Activated CD8-positive, alpha-beta memory T cell treated with anti-CD3 and anti-CD28 coated beads, Interleukin-2, amount 50 U/mL, for 48 hours (primary cell): ENCODE measurements around the gene CSRP1.
"Not testable (repeated sequence)": the region's sequence is repeated elsewhere in the genome, so short reads cannot be mapped to it uniquely, and the experiment has no call there.

ENCODE experiments used
- DNase-seq: peaks from one replicate; pipeline ENCODE4 v3.0.0-alpha.2; 2020

The CSRP1 gene

GRCh38 chr1:201473296-201473695, 33.6 kb downstream of the CSRP1 start:
- no peak for DNase-seq

GRCh38 chr1:201472321-201472720, 34.6 kb downstream of the CSRP1 start:
- not testable (repeated sequence) for DNase-seq

DNA sequence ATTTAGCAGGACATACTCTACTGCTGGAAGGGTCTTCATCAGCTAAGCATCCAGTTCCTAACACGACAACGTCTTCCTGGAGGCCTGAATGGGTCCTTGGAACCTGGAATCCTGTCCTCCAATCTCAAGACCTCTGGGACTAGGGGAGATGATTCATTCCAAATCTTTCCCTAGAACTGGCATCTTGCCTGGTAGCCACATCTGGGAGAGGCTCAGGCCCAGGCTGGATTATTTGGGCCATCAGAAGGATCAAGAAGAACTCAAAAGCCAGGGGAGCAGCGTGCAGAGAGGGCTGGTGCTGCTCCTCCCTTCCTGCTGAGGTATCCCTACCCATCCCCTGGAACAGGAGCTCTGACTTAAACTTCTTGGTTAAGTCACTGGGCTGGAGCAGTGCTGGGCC, 35.2 kb downstream of the CSRP1 start:
- DNase-seq, result no peak

- DNase-seq, result no peak
These were observed 36.3 kb downstream of the CSRP1 start for GRCh38 chr1:201470581-201470980.

DNA sequence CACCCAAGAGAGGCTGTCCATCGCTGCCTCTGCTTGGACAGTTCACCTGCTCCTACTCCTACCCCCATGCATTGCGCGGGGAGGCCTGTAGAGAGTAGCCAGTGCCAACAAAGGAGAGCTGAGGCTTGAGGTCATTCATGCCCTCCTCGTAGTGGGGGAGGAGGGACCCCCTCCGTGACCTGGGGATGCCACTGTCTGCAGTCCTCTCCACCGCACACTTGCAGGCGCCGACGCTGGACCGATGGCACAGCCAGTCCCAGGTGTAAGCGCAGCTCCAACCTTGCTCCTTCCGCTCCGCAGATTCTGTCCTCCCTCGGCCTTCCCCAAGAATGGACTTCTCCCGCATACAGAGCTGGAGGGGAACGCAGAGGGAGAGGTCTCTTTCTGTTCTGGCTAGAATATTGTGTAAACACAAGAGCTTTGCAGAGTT, 37.3 kb downstream of the CSRP1 start:
- no peak for DNase-seq

DNA sequence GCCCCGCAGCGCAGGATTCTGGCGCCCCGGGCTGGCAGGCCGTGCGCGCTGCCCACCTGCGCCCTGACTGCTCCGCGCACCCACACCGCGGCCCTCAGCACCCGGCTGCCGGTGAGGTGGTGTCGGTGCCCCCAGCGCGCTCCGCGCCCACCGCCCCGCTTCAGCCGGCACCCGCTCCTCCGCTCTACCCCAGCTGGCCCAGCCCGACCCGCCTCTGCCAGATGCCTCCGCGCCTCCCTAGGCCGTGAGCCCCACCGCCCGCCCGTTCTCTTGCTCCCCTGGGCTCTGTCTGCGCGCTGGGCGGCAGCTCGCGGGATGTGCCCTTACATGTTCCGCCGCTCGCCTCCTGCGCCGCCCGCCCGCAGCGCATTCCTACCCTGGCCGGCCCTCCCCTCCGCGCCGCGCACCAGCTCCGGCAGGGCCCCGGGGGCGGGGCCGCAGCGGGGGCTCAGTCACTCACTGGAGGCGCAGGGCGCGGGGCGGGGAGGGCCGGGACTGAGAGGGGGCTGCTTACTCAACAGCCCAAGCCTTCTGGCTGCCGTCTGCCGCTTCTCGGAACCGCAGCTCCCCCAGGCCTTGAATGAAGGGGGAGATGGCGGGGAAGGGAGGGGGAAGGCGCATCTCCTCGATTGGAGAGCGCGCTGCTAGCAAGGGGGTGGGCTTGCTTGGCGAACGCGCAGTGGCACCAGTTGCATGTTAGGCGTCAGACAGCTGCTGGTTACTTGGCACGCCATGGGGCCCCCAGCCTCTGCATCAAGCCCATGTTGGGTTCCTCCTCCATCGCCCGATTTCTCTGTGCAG, 37.9 kb downstream of the CSRP1 start, which contains the start of gene PHLDA3:
Gene PHLDA3, minus strand, starts transcription at position 345 of the 801 bp plus-strand sequence. CDS start 402 bp downstream, outside the sequence.
- peak; percentile 63 for DNase-seq

DNA sequence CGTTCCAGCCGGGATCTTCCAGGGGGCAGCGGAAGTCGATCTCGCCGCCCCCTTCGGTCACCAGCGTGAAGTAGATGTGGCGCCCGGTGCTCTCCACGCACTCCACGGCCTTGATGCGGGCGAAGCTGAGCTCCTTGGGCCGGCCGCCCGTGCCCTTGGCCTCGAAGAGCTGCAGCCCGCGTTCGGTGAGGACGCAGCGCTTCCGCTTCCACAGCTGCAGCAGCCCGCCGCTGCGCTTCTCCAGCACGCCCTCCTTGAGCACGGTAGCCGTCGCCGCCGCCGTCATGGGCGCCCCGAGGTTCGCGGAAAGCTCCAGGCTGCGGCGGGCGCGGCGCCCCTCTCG, 38.5 kb downstream of the CSRP1 start:
- peak; percentile 56 for DNase-seq

DNA sequence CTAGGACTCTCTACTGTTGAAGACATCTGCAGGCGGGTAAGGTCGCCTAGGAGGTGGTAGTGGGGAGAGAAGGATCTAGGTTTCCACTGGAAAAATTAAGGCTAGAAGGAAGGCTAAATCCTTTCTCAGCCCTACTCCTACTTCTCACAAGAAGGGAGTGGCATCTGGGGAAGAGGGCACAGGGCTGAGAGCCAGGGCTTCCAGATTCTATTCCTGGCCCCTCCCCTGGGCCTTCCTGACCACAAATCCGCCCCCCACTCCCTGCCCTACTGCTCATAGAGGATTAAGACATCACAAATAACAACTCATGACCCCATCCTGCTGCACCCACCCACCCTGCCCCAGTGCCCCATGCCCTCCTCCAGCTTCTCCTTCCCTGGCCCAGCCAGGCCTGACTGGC, 40.4 kb downstream of the CSRP1 start:
- no peak for DNase-seq

DNA sequence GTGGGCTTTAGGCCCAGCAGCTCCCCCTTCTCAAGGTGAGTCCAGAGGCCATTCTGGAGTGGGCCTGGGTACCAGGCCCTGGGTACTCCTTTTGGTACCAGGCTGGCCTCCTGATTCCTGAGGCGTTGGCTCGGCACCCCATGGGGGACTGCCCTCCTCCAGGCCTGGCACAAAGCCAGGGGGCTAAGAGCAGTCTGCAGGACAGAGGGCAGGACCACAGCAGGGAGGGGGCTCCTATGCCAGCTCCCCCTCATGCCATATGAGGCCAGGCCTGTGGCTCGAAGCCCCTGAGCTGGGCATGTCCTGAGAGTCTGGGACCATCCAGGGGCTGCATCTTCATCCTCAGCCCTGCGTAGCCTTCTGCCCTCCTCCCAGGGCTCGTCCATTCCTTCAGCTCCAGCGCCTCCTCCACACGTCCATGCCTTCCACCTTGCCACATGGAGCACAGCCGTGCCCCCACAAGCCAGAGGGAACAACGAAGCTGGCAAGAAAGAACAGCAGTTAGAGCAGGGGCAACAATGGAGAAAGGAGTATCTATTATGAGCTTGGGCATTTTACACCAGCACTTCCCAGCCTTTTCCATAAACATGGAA, 41.1 kb downstream of the CSRP1 start:
- DNase-seq, result no peak

GRCh38 chr1:201463071-201463552, 43.8 kb downstream of the CSRP1 start:
- DNase-seq, result no peak

DNA sequence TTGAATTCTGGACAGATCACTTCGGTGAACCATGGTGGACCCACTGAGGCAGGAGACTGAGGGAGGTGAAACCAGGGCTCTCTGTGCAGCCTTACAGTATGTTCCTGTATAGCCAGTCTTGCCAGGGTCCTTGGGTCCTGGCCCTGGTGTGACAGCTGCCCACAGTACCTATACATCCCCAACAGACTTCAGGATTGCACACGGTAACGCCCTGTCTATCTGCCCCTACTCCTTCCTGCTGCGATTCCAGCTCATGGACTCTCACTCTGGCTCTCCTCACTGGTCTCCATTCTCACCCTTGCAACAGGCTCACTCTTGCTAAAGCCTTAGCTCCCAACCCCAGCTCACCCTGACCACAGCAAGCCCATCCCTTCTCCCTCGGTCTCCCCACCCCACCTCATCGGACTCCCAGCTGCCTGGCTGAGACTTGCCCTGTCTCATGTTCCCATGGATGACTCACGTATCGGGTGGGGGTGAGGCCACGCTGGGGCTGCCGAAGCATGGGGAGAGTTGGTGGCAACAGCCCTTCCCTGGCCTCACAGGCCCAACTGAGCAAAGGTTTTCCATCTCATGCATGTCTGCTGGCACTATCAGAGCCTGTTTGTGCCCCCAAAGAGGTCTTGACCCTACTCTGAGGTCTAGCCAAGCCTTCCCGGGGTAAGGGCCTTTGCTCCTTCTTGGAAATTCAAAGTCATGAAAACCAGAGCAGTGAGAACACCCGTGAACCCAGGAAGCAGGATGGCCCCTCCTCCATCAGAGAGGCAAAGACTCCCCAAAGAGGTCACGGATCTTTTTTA, 45.1 kb downstream of the CSRP1 start:
- no peak for DNase-seq

DNA sequence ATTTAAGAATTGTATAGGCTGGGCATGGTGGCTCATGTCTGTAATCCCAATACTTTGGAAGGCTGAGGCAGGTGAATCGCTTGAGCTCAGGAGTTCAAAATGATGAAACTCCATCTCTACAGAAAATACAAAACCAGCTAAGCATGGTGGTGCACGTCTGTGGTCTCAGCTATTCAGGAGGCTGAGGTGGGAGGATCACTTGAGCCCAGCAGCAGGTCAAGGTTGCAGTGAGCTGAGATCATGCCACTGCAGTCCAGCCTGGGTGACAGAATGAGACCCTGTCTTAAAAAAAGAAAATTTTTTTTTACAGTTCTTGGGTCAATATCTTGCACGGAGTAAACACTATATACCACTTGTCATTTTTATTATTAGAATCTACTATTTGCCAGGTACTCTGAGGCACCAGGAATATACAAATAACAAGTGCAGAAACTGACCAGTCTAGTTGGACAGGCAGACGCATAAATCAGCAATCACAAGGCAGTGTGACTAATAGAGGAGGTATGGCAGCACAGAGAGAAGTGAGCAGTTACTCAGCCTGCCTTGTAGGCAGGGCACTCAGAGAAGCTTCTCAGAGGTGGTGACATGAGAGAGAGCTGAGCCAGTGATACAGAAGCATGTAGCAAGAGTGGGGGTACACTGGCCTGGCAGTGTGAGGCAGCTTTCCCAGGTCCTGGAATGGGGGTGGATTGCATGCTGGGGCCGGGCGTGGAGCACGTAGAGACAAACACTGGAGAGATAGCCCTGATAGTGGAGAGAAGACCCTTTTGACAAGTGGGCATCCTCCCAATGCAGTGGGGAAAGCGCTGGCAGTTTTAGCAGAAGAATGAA, 45.9 kb downstream of the CSRP1 start:
- DNase-seq, result no peak

DNA sequence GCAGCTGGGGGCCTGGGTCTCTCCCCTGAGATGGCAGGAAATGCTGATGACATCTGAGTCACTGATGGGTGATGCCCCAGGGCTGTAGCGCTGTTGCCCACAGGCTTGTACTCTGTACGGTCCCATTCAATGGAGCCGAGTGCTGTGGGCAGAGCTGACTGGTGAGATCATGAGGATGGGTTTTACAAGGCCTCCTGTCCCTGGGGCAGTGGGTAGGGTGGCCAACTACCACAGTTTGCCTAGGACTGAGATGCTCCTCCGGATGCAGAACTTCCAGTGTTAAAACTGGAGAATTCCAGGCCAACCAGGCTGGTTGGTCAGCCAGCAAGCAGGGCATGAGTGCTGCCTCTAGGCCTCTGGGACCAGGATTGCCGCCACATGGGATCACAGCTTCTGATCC, 47.1 kb downstream of the CSRP1 start:
- DNase-seq, result no peak

GRCh38 chr1:201459052-201459451, 47.9 kb downstream of the CSRP1 start:
- no peak for DNase-seq

GRCh38 chr1:201457508-201457960, 49.4 kb downstream of the CSRP1 start:
- no peak for DNase-seq

DNA sequence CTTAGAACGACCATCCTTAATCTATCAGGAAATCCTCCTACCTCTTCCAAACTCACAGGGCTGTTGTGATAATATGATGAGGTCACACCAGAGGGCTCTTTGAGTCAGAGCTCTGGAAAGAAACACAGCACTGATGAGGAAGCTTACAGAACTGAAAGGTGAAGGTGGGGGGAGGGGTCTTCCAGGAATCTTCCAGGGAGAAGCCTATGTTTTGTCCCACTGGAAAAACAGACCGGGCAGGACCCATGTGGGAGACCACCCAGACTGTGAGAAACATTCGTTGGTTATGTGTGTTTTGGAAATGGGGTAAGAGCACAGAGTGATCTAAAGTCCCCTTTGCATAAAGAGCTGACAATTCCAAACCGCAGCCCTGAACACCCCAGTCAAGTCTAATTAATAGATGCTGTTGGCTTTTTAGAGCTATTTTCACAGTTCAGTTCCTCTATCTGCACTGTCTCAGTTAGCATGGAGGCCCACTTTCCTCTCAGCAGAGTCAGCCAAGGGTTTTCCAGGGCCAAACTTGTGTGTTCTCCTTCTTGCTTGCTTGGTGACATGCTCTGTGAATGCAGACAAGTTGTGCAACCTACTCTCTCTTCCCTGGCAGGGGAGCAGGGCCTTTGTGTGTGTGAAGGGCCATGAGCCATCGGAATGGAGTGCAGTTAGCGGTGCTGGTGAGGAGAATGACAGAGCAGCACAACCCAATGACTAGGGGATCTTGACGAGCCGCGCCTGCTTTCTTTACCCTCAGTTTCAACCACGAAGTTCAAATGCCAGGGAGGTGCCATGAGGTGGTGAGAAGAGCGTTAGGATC, 50.2 kb downstream of the CSRP1 start:
- no peak for DNase-seq

DNA sequence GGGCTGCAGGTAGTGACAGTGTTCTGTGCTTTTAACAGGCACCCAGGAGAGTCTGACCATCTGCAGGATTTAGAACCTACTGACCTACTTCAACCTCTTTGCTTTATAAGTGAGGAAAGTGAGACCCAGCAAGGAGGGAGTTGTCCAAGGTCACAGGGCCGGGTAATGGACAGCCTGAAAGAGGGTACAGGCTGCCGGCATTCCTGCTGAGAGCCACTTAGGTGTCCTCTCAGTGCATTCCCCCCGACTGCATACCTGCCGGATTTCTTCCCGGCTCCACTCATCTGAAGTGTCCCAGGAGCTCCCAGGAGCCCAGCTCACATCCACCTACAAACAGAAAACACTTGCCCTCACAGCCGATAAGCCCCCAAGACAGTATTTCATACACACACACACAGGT, 51.8 kb downstream of the CSRP1 start:
- no peak for DNase-seq

GRCh38 chr1:201454608-201455007, 52.3 kb downstream of the CSRP1 start:
- no peak for DNase-seq

DNA sequence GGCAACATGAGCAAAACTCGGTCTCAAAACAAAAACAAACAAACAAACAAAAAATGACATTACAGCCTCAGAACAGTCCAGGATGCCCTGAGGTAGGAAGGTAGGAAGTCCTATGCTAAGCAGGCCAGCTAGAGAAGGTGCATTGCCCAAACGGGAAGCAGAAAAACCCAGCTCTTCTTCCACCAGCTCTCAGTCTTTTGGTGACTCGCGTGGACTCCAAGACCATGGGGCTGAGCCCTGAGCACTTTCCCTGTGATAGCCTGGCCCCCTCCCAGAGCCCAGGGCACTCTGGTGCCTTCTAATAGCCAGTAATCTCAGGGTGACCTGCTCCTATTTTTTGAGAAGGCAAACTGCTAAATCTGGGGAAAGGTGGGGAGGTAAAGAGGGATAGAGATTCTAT, 54.1 kb downstream of the CSRP1 start:
- no peak for DNase-seq

DNA sequence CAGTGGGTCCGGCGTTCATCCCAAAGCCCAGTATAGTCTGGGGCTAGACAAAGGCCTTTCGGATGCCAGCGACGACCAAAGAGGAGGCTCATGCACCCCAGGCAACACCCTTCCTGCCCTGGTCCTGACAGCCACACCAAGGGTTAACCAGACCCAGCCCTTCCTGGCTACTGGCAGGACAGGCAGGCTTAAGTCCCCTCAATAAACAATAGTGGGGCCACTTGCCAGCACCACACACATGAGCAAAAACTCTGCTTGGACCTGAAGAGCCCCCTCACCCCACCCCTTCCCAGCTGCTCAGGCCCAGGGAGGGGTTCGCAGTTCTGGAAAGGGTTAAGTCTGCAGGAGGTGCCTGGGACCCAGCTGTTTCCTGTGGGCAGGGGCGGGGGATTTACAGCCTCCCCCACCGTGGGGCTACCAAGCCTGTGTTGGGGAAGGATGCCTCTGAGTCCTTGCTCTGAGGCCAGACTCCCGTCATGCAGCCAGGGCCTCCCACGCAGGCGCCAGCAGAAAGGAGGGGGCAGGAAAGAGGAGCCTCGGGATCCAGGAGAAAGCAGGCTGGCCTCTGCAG, 56.1 kb downstream of the CSRP1 start:
- DNase-seq, result no peak

DNA sequence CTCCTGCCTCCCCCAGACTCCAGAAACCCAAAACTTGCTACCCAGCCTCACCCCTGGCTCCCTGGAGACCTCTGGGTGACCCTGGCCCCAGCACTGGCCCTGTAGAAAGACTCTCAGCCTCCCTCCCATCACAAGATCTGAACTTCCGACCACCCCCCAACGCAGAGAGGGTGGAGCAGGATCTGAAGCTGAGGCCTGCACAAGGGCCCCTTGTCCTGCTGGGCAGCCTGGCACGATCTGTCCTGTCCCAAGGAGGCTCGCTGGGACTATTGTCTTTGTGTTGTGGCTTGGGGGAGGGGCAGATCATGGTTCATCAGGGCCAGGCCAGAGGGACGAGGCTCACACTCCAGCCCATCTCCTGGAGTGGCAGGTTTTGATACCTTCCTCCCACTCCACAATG, 57.9 kb downstream of the CSRP1 start:
- no peak for DNase-seq
